CD4-positive, alpha-beta T cell treated with Interleukin-2 at 100 ng/mL for 4 hours (primary cell): ENCODE results near the gene THOC1.

Source experiments
- DNase-seq: peaks from one replicate; pipeline ENCODE4 v3.0.0-alpha.2; 2020; ENCODE audit warnings: low spot score

THOC1 gene

DNA sequence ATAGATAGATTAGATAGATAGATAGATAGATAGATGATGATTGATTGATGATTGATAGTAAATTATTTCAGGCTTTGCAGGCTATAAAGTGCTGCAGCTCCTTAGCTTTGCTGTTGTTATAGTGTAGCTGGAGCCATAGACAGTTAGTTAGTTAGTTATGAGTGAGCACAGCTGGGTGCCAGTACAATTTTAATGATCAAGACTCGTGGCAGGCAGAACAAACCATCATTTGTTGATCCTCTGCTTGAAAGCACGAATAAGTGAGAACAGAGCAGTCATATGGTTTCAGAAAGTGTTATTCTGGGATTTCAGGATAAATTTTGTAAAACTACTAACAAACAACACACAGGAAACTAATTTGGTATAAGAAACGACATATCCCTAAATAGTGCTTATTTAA lies 53.9 kb downstream of the THOC1 start:
- DNase-seq, result no peak

DNA sequence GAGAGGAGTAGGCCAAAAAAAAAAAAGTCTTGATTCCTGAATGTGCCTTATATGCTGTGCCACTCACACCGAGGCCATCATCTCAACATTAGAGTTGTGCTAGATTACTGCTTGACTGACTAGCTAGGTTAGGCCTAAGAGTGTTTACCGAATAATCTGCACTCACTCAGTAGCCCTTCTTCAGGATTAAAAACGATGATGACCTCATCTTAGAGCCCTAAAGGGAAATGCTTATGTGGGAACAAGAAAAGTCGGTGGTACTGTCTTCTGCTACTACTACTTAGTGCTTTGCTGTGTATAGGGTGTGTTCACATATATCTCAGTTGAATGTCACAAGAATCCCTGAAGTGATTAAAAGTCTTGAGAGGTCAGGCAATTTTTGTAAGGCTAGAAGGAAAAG lies 54.3 kb downstream of the THOC1 start:
- DNase-seq, result no peak

DNA sequence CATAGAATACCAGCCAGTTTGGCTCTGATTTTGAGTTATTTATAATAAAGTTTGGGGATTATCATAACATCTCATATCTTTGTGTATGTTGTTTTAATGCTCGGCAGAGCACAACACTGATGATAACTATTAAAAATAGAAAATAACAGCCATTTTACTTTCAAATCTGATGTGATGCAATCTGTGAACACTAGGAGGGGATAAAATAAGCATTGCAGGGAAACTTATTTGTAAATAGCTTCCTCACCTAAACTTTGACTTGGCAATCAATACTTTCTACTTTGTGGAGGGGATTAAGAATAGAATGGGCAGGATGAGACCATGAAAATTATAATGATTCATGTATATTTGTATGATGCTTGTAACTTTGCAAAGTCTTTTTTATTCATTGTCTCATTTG lies 55.1 kb downstream of the THOC1 start:
- DNase-seq, result no peak

DNA sequence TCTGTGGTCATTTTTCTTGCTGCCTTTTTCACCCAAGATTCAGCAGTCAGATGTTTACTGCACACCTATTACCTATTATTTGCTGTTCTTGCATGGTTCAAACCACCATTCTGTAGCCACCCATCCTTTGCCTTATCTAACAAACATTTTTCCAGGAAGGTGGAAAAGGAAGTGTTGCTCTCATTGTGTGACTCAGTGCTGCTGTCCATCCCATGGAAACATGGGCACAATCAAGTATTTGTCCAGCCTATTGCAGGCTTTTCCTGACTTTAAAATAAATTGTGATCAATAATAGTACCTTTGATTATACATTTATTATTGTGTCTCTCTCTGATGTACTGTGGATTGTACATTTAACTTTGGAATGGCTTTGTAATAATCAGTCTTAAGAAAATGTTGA lies 56.3 kb downstream of the THOC1 start:
- DNase-seq, result no peak

DNA sequence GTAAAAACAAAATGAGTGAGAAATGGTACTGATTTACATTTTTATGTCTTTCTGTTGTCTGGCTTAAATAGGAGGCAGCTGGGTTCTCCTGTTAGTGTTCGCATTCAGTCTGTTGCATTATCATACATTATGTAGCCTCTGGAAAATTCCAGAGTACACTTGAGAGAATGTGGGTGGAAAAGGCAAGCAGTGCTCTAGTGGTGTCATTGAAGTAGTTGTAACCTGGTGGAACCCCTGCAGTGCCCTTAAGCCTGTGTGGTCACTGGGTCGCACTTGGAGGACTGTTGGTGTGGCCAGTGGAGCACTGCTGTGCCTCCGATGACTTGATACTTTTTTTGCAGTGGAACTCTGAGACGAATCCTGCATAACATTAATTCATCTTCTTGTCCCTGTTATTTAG lies 57.1 kb downstream of the THOC1 start:
- no peak for DNase-seq

DNA sequence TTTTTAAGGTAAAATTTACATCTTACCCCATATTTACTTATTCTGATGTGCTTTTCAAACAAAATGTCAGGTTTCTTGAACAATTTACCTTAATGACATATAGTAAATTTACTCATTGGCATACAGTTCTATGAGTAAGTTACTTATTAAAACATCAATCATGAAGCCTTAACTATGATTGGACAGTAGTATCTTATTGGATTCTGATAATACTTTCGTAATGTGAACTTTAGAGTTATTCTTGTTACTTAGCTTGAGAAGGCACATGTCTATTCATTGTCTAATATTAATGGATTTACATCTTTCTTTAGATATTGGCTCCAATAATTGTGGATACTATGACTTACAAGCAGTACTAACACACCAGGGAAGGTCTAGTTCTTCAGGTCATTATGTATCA lies 57.8 kb downstream of the THOC1 start:
- DNase-seq, result no peak

DNA sequence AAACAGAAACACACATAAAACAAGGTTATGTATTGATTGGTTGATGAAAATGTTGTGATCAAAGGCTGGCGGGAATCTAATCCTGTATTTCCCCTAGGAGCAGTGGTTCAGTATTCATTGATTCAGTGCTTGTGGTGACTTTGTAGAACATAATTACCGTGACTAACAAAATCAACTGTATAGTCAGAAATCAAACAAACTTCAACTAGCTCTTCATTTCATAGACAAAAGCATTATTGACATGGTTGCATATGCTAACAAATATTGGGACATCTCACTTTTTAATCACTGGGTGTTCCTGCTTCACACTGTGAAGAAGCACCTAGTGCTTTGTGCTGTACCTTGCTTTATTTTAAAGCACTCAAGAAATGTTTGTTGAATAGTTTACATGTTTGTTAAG lies 68.1 kb downstream of the THOC1 start:
- DNase-seq, result no peak

DNA sequence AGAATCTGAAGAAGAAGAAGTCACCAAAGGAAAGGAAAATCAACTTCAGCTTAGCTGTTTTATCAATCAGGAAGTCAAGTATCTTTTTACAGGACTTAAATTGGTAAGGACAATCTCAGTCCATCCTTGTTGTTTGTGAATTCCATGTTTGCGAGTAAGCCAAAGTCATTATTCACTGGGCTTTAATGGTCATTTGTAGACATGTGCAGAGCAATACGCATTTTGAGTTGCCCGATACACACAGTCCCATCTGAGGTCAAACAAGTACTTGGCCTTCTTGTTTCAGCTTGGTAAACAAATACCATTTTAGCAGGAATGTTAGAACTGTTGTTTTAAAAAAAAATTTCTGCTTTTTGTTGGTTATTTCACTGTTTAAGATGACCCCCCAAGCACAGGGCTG lies 68.6 kb downstream of the THOC1 start:
- DNase-seq, result no peak

DNA sequence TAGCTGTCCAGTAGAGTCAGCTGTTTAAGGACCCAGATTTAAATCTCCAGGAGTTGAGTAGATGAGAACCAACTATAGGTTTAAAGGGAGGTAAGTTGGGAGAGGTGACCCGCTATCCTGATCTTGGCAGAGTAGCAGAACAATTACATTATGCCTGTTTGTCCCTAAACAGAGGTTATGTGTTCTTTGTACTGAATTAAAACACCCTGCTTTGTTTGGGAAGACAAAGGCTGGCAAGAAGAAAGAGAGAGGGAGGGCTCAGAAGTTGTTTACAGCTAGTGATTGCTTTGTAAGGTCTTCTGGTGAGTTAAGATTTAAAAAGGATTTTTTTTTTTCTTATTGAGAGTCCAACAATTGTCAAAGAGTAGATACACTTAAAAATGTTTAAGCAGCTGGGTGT lies 72.2 kb downstream of the THOC1 start:
- no peak for DNase-seq

DNA sequence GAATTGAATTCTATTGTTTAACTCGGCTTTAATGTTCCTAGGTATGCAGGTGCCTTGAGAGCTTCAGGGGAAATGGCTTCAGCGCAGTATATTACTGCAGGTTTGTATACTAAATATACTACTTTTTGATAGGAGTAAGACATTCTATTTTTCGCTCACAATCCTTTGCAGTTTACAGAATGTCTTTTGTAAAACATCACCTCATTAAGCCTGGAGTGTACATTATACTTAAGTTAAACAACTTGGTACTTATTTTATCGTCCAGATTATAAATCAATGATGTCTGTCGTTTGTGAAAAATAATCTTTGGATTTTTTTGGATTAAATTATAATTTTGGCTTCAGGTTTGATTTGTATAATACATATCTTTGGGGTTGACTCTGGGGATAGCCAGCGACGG lies 75.0 kb downstream of the THOC1 start:
- DNase-seq, result no peak

DNA sequence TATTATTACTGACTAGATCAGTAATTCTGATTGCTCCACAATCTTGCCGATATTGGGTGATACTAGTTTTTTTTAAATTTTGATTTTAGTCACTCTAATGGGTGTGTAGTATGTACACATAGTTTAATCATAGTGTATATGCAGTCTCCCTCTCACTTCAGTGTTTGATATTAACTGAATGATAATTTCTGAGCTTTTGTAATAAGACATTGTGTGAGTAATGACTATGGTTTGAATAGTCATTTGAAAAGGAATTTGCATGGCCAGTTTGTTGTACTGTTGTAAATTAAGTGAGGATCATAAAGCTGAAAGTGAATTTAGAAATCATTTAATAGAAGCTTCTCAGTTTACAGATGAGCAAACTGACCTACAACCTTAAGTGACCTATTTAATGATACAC lies 76.1 kb downstream of the THOC1 start:
- DNase-seq, result no peak

DNA sequence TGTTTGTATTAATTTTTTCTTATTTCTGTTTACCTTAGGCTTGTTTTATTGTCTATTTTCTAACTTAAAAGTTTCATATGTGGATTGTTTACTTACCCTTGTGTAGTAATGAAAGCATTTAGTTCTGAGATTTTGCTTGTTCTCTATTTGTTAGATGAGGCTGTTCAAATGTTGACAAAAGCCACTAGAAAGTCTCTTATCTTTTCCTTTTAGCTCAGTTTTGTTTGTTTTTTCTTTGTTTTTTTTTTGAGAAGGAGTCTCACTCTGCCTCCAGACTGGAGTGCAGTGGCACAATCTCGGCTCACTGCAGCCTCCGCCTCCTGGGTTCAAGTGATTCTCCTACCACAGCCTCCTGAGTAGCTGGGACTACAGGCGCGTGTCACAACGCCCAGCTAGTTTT lies 78.6 kb downstream of the THOC1 start:
- DNase-seq, result no peak

DNA sequence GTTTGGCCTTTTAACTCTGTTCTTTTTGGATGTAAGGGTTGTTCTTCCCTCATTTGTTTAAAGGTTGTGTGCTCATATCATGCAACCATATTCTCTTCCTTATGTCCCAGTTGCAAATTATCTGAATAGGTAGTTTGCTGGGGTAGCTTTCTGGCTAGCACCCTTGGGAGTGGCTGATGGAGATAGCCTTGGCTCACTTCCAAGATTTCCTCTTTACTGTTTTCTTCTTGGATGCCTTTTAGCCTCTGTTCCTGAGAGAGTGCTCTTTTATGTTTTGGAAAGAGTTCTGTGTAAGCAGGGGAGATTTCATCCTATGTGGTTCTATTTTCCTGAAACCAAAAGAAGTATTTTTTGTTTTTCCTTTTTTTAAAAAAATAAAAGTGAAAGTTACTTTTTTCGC lies 84.1 kb downstream of the THOC1 start:
- no peak for DNase-seq

DNA sequence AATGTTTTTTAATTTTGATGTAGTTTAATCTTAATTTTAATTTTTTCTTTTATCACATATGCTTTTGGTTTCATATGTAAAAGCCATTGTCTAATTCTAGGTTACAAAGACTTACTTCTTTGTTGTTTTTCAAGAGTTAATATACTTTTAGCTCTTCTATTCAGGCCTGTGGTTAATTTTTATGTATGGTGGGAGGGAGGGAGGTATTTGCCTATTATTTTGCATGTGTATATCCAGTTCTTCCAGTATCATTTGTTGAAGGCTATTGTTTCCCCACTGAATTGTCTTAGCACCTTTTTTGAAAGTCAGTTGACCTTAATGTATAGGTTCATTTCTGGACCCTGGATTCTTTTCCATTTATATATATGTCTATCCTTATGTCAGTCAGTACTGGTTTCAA lies 86.1 kb downstream of the THOC1 start:
- DNase-seq, result no peak

DNA sequence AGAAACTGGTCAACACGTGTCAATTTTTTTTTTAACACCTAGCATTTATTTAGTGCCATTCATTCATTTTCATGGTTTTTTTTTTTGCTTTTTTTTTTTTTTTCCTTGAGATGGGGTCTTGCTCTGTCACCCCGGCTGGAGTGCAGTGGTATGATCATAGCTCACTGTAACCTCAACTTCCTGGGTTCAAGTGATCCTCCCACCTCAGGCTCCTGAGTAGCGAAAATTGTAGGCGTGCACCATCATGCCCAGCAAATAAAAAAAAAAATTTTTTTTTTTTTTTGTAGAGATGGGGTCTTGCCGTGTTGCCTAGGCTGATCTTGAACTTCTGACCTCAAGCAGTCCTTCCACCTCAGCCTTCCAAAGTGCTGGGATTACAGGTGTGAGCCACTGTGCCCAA lies 88.3 kb downstream of the THOC1 start:
- no peak for DNase-seq

DNA sequence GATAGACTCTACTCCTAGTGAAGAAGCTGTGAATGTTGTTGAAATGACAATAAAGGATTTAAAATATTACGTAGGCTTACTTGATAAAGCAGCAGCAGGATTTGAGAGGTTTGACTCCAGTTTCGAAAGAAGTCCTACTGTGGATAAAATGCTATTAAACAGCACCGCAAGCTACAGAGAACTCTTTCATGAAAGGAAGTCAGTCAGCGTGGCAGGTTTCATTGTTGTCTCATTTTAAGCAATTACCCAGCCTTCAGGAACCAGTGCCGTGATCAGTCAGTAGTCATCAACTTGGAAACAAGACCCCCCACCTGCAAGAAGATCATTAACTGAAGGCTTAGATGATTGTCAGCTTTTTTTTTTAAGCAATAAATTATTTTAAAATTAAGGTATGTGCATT lies 95.5 kb downstream of the THOC1 start:
- no peak for DNase-seq
